GM10847 (cell line): ENCODE data around the gene ACVR1B.

Source experiments
- POLR2A ChIP-seq: IDR thresholded peaks from 2 replicates; pipeline ENCODE4 v1.6.1; 2011; ENCODE audit not compliant: insufficient read length; ENCODE audit errors: extremely low read depth

The ACVR1B gene

DNA sequence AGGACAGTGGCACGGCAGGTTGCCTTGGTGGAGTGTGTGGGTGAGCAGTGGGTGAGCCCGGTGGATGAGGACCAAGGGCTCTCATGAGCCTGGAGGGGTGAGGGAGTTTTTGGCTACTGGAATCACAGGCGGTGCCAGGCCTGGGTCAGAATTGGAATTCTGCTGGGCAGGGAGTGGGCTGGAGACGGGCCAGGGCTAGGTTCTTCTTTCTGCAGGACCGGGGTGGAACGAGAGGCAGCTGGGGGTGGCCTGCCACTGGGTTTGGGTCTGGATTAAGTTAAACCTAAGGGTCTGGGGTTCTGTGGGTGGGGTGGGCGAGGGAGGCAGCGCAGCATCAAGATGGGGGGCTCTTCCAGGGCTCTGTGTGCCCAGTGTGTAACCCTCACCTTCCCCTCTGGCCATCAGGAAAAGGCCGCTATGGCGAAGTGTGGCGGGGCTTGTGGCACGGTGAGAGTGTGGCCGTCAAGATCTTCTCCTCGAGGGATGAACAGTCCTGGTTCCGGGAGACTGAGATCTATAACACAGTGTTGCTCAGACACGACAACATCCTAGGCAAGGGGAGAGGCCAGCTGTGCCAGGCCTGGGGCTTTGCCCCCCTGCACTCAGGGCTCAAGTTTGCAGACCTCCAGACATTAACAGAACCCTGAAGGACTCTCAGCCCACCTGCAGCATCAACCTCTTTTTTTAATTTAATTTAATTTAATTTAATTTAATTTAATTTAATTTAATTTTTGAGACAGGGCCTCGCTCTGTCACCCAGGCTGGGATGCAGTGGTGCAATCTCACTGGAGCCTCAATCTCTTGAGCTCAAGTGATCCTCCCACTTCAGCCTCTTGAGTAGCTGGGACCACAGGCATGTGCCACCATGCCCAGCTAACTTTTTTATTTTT lies 37.2 kb upstream of the ACVR1B start:
- no peak for TF ChIP-seq POLR2A

GRCh38 chr12:51915003-51915625 lies 36.4 kb upstream of the ACVR1B start:
- TF ChIP-seq POLR2A, result no peak

DNA sequence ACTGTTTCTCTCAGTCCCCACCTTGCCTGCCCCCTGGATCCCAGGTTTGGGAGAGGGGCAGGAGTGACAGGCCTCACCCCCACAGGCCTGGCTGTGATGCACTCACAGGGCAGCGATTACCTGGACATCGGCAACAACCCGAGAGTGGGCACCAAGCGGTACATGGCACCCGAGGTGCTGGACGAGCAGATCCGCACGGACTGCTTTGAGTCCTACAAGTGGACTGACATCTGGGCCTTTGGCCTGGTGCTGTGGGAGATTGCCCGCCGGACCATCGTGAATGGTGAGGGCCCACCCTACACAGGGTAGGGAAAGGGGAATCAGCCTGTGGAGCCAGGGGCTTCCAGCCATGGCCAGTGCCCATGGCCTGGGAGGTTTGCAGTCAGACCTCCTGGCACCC lies 35.5 kb upstream of the ACVR1B start:
- TF ChIP-seq POLR2A, result no peak

DNA sequence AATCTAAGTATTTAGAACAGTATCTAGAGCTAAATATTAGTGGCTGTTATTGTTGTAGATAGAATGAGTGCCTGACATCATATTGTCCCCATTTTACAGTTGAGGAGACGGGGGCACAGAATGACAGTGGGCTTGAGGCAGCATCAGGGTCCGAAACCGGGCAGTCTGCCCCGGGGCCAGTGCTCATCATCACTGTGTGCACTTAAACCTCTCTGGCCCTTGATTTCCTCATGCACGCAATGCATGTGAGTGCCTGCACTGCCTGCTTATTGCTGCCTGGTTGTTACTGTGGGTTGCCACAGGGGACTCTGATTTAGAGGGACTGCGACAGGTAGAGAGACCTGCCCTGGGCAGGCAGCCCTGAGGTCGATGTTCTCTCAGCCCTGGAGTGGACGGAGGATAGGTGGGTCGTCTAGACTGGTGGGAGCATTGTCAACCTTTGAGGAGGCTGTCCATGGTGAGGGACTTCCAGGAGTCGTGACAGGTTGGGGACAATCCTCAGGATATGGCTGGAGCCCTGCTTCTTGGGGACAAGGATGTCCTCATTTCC lies 34.4 kb upstream of the ACVR1B start:
- no peak for TF ChIP-seq POLR2A

DNA sequence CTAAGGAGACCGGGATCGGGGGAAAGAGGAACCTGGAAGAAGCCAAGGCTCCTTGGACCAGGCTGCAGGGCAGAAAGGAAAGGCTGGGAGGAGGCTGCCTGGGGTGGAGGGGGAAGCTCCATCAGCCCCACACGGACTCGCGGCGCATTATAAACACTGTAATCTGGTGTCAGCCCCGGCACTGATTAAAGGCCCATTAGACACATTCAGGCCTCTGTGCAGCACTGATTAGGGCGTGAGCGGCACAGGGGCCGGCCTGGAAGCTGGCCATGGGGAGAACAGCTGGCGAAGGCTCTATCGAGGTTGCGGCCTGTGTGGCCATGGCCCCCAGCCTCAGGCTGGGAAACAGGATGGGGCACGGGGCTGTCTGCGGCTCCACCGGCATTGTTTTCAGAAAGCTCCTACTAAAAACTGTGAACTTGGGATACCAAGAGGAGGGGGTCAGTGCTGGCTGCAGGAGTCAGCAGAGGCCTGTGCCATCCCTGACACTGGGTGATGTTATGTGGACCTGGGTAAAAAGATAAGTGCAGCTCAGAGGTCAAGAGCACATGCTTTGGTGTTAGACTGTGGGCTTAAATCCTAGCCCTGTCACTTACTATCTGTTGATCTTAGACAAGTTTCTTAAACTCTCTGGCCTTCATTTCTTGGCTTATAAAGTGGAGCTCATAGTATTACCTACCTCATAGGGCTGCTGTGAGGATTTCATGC lies 33.6 kb upstream of the ACVR1B start:
- TF ChIP-seq POLR2A, result no peak

DNA sequence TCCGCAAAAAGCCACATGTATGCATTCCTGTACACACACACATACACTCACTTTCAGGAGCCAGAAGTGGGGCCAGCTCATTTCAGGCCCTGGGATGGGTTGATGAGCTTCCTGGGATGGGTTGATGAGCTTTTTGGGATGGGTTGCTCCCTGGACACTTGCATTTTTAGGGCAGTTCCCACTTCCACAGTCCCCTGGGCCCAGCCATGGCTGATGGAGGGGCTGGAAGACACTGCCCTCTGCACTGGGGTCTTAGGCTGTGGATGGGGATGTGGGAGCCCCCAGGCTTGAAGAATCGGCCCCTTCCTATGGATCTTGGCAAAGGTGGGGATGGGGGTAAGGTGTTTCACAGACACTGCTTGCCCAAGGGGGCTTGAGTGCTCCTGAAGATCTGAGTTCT lies 31.5 kb upstream of the ACVR1B start:
- no peak for TF ChIP-seq POLR2A

DNA sequence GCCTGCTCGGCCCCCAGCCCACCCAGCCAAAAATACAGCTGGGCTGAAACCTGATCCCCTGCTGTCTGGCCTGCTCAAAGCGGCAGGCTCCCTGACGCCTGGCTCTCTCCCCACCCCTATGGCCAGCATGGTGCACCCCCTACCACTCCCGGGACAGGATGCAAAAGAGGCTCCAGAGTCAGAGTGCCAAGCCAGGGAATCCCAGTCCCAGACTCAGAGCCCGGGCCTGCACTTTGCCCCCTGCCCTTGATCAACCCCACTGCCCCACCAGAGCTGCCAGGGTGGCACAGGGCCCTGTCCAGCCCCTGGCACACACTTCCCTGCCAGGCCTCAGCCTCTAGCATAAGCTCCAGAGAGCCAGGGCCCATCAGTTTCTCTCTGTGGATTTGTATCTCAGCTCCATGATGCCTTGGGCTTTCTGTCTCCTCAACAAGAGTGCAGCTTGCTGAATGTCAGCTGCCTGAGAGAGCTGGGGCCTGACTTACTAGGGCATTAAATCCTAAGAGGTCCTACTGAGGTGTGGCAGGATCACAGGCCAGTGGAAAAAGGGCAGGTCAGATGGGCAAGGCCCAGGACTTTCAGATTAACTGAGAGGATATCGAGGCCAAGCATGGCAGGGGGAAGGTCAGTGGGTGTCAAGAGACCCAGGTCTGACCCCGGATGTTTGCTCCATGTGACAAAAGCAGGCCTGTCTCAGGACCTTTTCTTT lies 30.3 kb upstream of the ACVR1B start:
- TF ChIP-seq POLR2A, result no peak

- no peak for TF ChIP-seq POLR2A
Observed at GRCh38 chr12:51922146-51922545, 29.4 kb upstream of the ACVR1B start.

GRCh38 chr12:51922762-51923505 lies 28.6 kb upstream of the ACVR1B start:
- no peak for TF ChIP-seq POLR2A

GRCh38 chr12:51923506-51924365 lies 27.8 kb upstream of the ACVR1B start:
- no peak for TF ChIP-seq POLR2A

DNA sequence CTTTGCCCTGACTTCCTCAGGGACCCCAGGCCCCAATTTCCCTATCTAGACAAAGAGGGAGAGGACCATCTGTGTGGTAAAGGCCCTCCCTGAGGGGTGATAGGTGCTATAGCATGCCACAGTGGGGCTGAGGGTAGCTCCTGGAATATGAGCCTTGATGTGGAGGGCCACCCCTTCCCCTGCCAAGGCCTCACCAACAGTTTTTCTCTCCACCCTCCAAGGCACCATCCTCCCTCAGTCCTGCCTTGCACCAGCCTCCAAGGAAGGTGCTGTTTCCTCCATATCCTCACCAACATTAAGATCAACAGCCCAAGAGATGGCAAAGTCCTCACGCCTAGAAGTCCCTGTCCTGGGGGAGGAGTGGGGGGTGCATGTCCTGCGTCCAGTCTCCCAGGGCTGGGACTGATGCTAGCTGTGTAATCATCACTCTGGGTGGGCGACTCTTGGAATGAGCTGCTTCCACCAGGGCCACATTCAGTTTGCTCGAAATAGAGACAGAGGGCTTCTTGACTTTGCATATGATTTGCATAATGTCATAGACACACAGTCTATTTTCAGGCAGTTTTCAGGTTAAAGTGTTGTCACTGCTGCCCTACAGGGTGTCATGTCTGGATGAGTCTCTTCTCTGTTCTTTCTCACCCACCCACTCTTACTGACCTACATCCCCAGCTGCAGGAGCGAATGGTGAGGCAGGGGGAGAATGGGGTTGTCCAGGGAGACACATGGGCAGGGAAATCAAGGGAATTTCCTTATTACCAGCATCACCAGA lies 26.8 kb upstream of the ACVR1B start:
- no peak for TF ChIP-seq POLR2A

DNA sequence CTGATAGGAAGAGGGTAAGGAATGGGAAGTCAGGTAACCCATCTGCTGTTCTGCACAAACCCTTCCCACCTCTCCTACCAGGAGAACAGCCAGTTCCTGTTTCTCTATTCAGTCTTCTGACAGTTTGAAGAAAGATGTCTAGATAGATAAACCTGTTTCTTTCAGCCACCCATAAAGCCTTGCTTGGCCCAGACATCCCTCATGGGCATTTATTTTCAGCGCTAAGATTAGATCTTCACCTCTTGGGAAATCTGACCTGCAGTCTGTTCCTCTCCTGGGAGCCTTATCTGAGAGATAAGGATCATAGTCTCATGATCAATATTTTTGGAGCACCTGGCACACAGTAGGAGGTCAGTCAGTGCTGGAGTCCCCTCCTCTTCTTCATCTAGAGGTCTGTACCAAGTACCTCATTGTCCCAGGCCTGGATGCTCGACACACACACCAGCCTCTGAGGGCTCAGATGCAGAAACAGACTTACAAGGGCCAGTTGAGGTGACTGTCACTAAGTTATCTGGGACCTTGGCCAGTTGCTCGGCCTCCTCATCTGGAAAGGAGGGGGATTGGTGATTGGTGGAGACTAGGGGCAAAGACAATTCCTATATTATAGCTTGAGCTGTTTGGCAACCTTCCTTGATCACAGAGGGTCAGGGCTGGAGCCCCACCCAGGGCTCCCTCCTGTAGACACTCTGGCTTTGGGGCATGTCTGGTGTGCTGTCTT lies 26.0 kb upstream of the ACVR1B start:
- TF ChIP-seq POLR2A, result no peak
